Endothelial cell of umbilical vein (primary cell): ENCODE measurements around the gene PET100. TPM values are rescaled to one million over a fixed set of nuclear protein-coding genes. Genes with fewer than 3 reads are reported as not detected.

Experiments used
- BruUV-seq: library from RNA; stranded (reverse); fragments of 400-500 nt; replicated peaks from 2 replicates; lab custom pipeline; 2021; lab: Mats Ljungman, UMichigan
- CTCF ChIA-PET: fragments of 300-600, 350-600 bp; sonication (Branson Sonifier 250); formaldehyde crosslinking; loops from one replicate; lab custom pipeline; 2021; ENCODE audit warnings: antibody characterized with exemption, inconsistent platforms; lab: Charles Lee
- POLR2A ChIA-PET: fragments of 300-600, 350-600 bp; sonication (Branson Sonifier 250); formaldehyde crosslinking; loops from one replicate; lab custom pipeline; 2021; ENCODE audit warnings: antibody characterized with exemption, inconsistent platforms; lab: Charles Lee
- DNase-seq: peaks from one replicate; pipeline ENCODE4 v3.0.0-alpha.2; 2011; ENCODE audit warnings: low read depth, low spot score
- FAIRE-seq: peaks from 2 replicates; lab custom pipeline; 2011; peaks lifted over from hg19 to GRCh38; lab: Jason Lieb, UNC
- H2AFZ ChIP-seq: 2 replicates; pipeline ENCODE4 v1.6.0; 2012; ENCODE audit warnings: low read depth, low read length, control low read depth, inconsistent platforms
- H3K27ac ChIP-seq: 2 replicates; pipeline ENCODE4 v1.5.1; 2011; ENCODE audit warnings: low read depth, mild to moderate bottlenecking, control low read depth, low read length, moderate library complexity; ENCODE audit not compliant: insufficient read depth
- H3K27me3 ChIP-seq, 2 experiments: 2 replicates each; pipeline versions ENCODE4 v1.6.0 to v1.6.1; 2011; ENCODE audit warnings: low read length in 2 of 2, mixed read lengths in 1 of 2; ENCODE audit not compliant: control insufficient read depth in 2 of 2, insufficient read depth in 2 of 2
- H3K36me3 ChIP-seq, 2 experiments: 2 replicates in 1 of 2; 3 replicates in 1 of 2; pipeline ENCODE4 v1.5.1; 2011; ENCODE audit warnings: low read length in 2 of 2, mild to moderate bottlenecking in 1 of 2, moderate library complexity in 1 of 2; ENCODE audit not compliant: control insufficient read depth in 2 of 2, insufficient read depth in 2 of 2; ENCODE audit errors: extremely low read depth in 1 of 2
- H3K4me1 ChIP-seq: 3 replicates; pipeline ENCODE4 v1.5.1; 2011; ENCODE audit warnings: mild to moderate bottlenecking, low read length; ENCODE audit not compliant: control insufficient read depth, insufficient read depth; ENCODE audit errors: extremely low read depth
- H3K4me2 ChIP-seq: 2 replicates; pipeline ENCODE4 v1.6.1; 2011; ENCODE audit warnings: low read length, control low read depth, mixed read lengths; ENCODE audit not compliant: insufficient read depth
- H3K4me3 ChIP-seq, 3 experiments: fragments of 200-600 bp in 1 of 3; sonication (generic), shearing (Covaris generic) in 1 of 3; replicated peaks in 1 of 3; 2 replicates each; pipeline ENCODE4 v1.5.1; 2011 to 2016; ENCODE audit warnings: control low read depth in 3 of 3, low read length in 3 of 3, mild to moderate bottlenecking in 2 of 3, inconsistent platforms in 1 of 3, low read depth in 1 of 3, moderate library complexity in 1 of 3; ENCODE audit not compliant: insufficient read depth in 1 of 3
- H3K79me2 ChIP-seq: 2 replicates; pipeline ENCODE4 v1.6.0; 2012; ENCODE audit warnings: low read length, inconsistent platforms; ENCODE audit not compliant: control insufficient read depth, insufficient read depth
- H3K9ac ChIP-seq: replicated peaks from 2 replicates; pipeline ENCODE3; 2011; ENCODE audit warnings: low read length, control low read depth; ENCODE audit not compliant: insufficient read depth; ENCODE audit errors: extremely low read depth
- H3K9me1 ChIP-seq: replicated peaks from 3 replicates; pipeline ENCODE4 v1.6.0; 2011; ENCODE audit warnings: mild to moderate bottlenecking, low read length; ENCODE audit not compliant: control insufficient read depth, insufficient read depth; ENCODE audit errors: extremely low read depth
- H3K9me3 ChIP-seq: replicated peaks from 2 replicates; pipeline ENCODE4 v1.5.1; 2012; ENCODE audit warnings: low read length, inconsistent platforms; ENCODE audit not compliant: control insufficient read depth, insufficient read depth
- H4K20me1 ChIP-seq: replicated peaks from 2 replicates; pipeline ENCODE3; 2011; ENCODE audit warnings: mild to moderate bottlenecking, low read length; ENCODE audit not compliant: control insufficient read depth, insufficient read depth; ENCODE audit errors: extremely low read depth
- EZH2 ChIP-seq: IDR thresholded peaks from 2 replicates; pipeline ENCODE4 v1.6.1; 2012; ENCODE audit warnings: borderline replicate concordance, low read depth, mild to moderate bottlenecking, moderate library complexity, low read length, inconsistent platforms; ENCODE audit not compliant: severe bottlenecking
- FOS ChIP-seq: IDR thresholded peaks from 2 replicates; pipeline ENCODE4 v1.6.1; 2011; ENCODE audit warnings: mild to moderate bottlenecking, low read length, moderate library complexity, borderline replicate concordance; ENCODE audit not compliant: insufficient read depth
- GATA2 ChIP-seq: IDR thresholded peaks from 2 replicates; pipeline ENCODE4 v1.7.0; 2011; ENCODE audit warnings: low read depth, mild to moderate bottlenecking, moderate library complexity, mixed read lengths, low read length; ENCODE audit not compliant: insufficient read length, insufficient read depth
- JUN ChIP-seq: IDR thresholded peaks from 2 replicates; pipeline ENCODE4 v1.6.1; 2011; ENCODE audit warnings: borderline replicate concordance, low read depth; ENCODE audit not compliant: insufficient read length, insufficient read depth
- MAX ChIP-seq: IDR thresholded peaks from 2 replicates; pipeline ENCODE4 v1.6.1; 2011; ENCODE audit not compliant: insufficient read depth, insufficient read length
- MYC ChIP-seq: IDR thresholded peaks from one replicate; pipeline ENCODE4 v1.6.1; 2011; ENCODE audit warnings: mild to moderate bottlenecking, low read depth, low read length
- POLR2A ChIP-seq: IDR thresholded peaks from 2 replicates; pipeline ENCODE4 v1.6.1; 2012; ENCODE audit warnings: low read depth, mild to moderate bottlenecking, control low read depth, low read length
- POLR2AphosphoS5 ChIP-seq: IDR thresholded peaks from 2 replicates; pipeline ENCODE4 v1.6.1; 2012; ENCODE audit warnings: low read depth, mild to moderate bottlenecking, control low read depth, low read length, moderate library complexity; ENCODE audit not compliant: insufficient read depth
- dilution Hi-C: fragments of 300-500 bp; cut with MboI; formaldehyde crosslinking; loops from one replicate; pipeline ENCODE4 v1.15.0; 2019; ENCODE audit warnings: low sequenced_read_pairs; ENCODE audit not compliant: extremely low pct_ligation_motif_present
- intact Hi-C: fragments of 100-400 bp; cut with micrococcal nuclease; formaldehyde crosslinking; loops from one replicate; pipeline ENCODE4 v1.10.0; 2022
- polyA plus RNA-seq, 4 experiments: library from polyadenylated mRNA; depleted of rRNA in 3 of 4; stranded (reverse) in 3 of 4; unstranded in 1 of 4; fragments of >200 nt; gene quantifications; 2 replicates each; pipeline versions ENCODE4 v1.2.1 to v1.2.3, GENCODE V29; 2011 to 2012; ENCODE audit warnings: missing spikeins in 1 of 4
- total RNA-seq: library from RNA; stranded (reverse); gene quantifications from 2 replicates; pipeline ENCODE4 v1.2.3, GENCODE V29; 2021
- TF ChIP-seq, protein P1 (sequence below), 2 donors: IDR thresholded peaks; 1 replicate in 1 of 2; 2 replicates in 1 of 2; pipeline ENCODE4 v1.5.1; 2011; ENCODE audit warnings: low read length in 2 of 2, mild to moderate bottlenecking in 2 of 2, moderate library complexity in 2 of 2, control low read depth in 1 of 2, inconsistent platforms in 1 of 2, low read depth in 1 of 2; ENCODE audit not compliant: insufficient read depth in 1 of 2; ENCODE audit errors: extremely low read depth in 1 of 2

PET100 gene
- total and polyA plus RNA-seq, 2 donors (not counting 3 experiments of a cell fraction or from before 2014, with no cell fraction given) = 55.0 to 172 TPM

DNA sequence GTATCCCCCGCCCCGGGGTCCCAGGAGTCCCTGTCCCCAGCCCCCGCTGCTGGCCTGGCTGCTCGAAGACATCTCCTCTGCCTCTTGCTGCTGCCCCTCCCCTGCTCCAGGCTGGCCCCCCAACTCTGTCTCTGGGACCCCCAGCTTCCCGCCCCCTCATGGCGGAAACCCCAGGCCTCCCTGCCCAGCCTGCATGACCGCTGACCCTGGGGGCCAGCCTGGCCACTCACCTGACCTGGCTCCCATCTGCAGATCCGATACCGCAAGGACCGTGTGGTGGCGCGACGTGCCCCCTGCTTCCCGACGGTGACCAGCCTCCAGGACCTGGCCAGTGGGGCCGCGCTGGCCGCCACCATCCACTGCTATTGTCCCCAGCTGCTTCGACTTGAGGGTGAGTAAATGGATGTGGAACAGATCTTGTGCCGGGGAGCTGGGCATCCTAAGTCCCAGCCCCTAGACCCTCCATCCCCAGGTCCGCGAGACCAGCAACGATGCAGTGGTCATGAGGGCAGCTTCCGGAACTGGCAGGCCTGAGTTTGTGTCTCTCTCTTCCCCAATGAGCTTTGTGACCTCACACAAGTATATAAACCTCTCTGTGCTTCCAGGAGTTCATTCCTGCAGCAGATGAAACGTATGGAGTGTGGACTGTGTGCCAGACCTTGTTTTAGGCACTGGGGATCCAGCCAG lies 21.6 kb upstream of the PET100 start:
- ChIA-PET POLR2A (no interaction called here), CTCF (interaction anchor here (0.7 to 1.3 kb wide), 3 partner anchors 40 to 72 kb away, joined by 4 to 9 read pairs (median 7); partner anchors contain the start of gene TRAPPC5)
- no peak overlapping the region for H3K4me2 ChIP-seq
- no peaks in the 10 kb centered on the region for H4K20me1 ChIP-seq
- H3K4me3 ChIP-seq = no peak overlapping the region
- no peak overlapping the region for H3K9ac ChIP-seq
- H3K9me3 ChIP-seq = no peaks in the 10 kb centered on the region
- no peaks in the 10 kb centered on the region for H3K4me1 ChIP-seq
- H3K79me2 ChIP-seq = no peaks in the 10 kb centered on the region
- DNase-seq (no peak), FAIRE-seq (no peak)
- TF ChIP-seq, protein P1, sequence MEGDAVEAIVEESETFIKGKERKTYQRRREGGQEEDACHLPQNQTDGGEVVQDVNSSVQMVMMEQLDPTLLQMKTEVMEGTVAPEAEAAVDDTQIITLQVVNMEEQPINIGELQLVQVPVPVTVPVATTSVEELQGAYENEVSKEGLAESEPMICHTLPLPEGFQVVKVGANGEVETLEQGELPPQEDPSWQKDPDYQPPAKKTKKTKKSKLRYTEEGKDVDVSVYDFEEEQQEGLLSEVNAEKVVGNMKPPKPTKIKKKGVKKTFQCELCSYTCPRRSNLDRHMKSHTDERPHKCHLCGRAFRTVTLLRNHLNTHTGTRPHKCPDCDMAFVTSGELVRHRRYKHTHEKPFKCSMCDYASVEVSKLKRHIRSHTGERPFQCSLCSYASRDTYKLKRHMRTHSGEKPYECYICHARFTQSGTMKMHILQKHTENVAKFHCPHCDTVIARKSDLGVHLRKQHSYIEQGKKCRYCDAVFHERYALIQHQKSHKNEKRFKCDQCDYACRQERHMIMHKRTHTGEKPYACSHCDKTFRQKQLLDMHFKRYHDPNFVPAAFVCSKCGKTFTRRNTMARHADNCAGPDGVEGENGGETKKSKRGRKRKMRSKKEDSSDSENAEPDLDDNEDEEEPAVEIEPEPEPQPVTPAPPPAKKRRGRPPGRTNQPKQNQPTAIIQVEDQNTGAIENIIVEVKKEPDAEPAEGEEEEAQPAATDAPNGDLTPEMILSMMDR (IDR thresholded peaks at IDR 0.05; ENCODE audit: extremely low read depth in 1 of 2, insufficient read depth in 1 of 2, low read depth in 1 of 2, low read length in 2 of 2) = no peak
- TF ChIP-seq EZH2 (no peak), POLR2A (no peak), MAX (no peak), FOS (no peak), POLR2AphosphoS5 (no peak), JUN (no peak), MYC (no peak), GATA2 (no peak)
- no peak overlapping the region for H3K27ac ChIP-seq
- no peaks in the 10 kb centered on the region for H3K27me3 ChIP-seq
- intact Hi-C loops = no loop called here
- BruUV-seq = no TSS peak
- no peaks in the 10 kb centered on the region for H3K36me3 ChIP-seq
- no peaks in the 10 kb centered on the region for H3K9me1 ChIP-seq
- dilution Hi-C loops = no loop called here
- H2AFZ ChIP-seq = no peak overlapping the region
